Naive thymus-derived CD4-positive, alpha-beta T cell (primary cell): ENCODE data around the gene CSHL1. TPM values are rescaled to one million over a fixed set of nuclear protein-coding genes. Genes with fewer than 3 reads are reported as not detected.
"Not testable (repeated sequence)": the region's sequence is repeated elsewhere in the genome, so short reads cannot be mapped to it uniquely, and the experiment has no call there.

Experiments
- ATAC-seq: fragments of 150-1000 bp; cut with Tn5 transposase; 2 replicates; pipeline ENCODE4 v1.10.0; 2021; ENCODE audit warnings: mild to moderate bottlenecking, moderate library complexity
- CTCF ChIA-PET: fragments of 350-600 bp; sonication (Branson Sonifier 250); formaldehyde crosslinking; loops from one replicate; lab custom pipeline; 2021; ENCODE audit warnings: antibody characterized with exemption; lab: Charles Lee
- POLR2A ChIA-PET: fragments of 350-600 bp; sonication (Branson Sonifier 250); formaldehyde crosslinking; loops from one replicate; lab custom pipeline; 2021; ENCODE audit warnings: antibody characterized with exemption, inconsistent platforms; lab: Charles Lee
- DNase-seq, 9 donors: peaks; one replicate each; pipeline versions ENCODE4 v3.0.0 to v3.0.0-alpha.2; 2020 to 2022; ENCODE audit warnings: mixed read lengths in 1 of 9
- H3K27ac ChIP-seq: one replicate; pipeline ENCODE4 v1.7.0; 2013; ENCODE audit warnings: mild to moderate bottlenecking, low read depth, low read length, moderate library complexity
- H3K27me3 ChIP-seq, 2 donors: one replicate each; pipeline ENCODE4 v1.7.0; 2013; ENCODE audit warnings: low read length in 2 of 2, mild to moderate bottlenecking in 2 of 2, moderate library complexity in 2 of 2; ENCODE audit not compliant: control insufficient read depth in 2 of 2, insufficient read depth in 2 of 2
- H3K36me3 ChIP-seq, 3 experiments: 1 replicate in 2 of 3; 2 replicates in 1 of 3; pipeline ENCODE4 v1.7.0; 2013; ENCODE audit warnings: low read length in 3 of 3, mild to moderate bottlenecking in 3 of 3, moderate library complexity in 1 of 3; ENCODE audit not compliant: insufficient read depth in 3 of 3, control insufficient read depth in 2 of 3
- H3K4me1 ChIP-seq, 2 donors: one replicate each; pipeline ENCODE4 v1.7.0; 2013; ENCODE audit warnings: low read length in 2 of 2, mild to moderate bottlenecking in 2 of 2, moderate library complexity in 1 of 2; ENCODE audit not compliant: control insufficient read depth in 2 of 2, insufficient read depth in 2 of 2
- H3K4me3 ChIP-seq: 2 replicates; pipeline ENCODE4 v1.7.0; 2013; ENCODE audit warnings: mild to moderate bottlenecking, low read length
- H3K9me3 ChIP-seq, 3 experiments: 1 replicate in 2 of 3; 2 replicates in 1 of 3; pipeline ENCODE4 v1.7.0; 2013; ENCODE audit warnings: low read length in 3 of 3; ENCODE audit not compliant: control insufficient read depth in 2 of 3
- H3K27ac Mint-ChIP-seq, 9 donors: one replicate each; pipeline ENCODE4 v1.8.0; 2020 to 2022; ENCODE audit warnings: mixed read lengths in 9 of 9, mild to moderate bottlenecking in 8 of 9, moderate library complexity in 5 of 9, inconsistent platforms in 2 of 9
- H3K27me3 Mint-ChIP-seq, 5 donors: one replicate each; pipeline ENCODE4 v1.8.0; 2021 to 2022; ENCODE audit warnings: mixed read lengths in 5 of 5, mild to moderate bottlenecking in 1 of 5
- H3K36me3 Mint-ChIP-seq, 5 donors: one replicate each; pipeline ENCODE4 v1.8.0; 2020 to 2022; ENCODE audit warnings: mixed read lengths in 5 of 5, mild to moderate bottlenecking in 3 of 5, inconsistent platforms in 1 of 5
- H3K4me1 Mint-ChIP-seq, 7 donors: one replicate each; pipeline ENCODE4 v1.8.0; 2020 to 2022; ENCODE audit warnings: mixed read lengths in 7 of 7, mild to moderate bottlenecking in 3 of 7, inconsistent platforms in 1 of 7
- H3K4me3 Mint-ChIP-seq, 10 donors: one replicate each; pipeline ENCODE4 v1.8.0; 2020 to 2022; ENCODE audit warnings: mild to moderate bottlenecking in 10 of 10, mixed read lengths in 10 of 10, moderate library complexity in 6 of 10, inconsistent platforms in 2 of 10
- H3K9me3 Mint-ChIP-seq, 11 donors: one replicate each; pipeline ENCODE4 v1.8.0; 2020 to 2022; ENCODE audit warnings: mixed read lengths in 11 of 11, mild to moderate bottlenecking in 4 of 11, inconsistent platforms in 1 of 11, moderate library complexity in 1 of 11
- intact Hi-C, 2 donors: fragments of 100-400 bp; cut with micrococcal nuclease; formaldehyde crosslinking; loops; one replicate each; pipeline ENCODE4 v1.15.1; 2023
- polyA plus RNA-seq, 2 donors: library from polyadenylated mRNA; unstranded; fragments of 300-500 nt; fragmentation: Illumina TruSeq; gene quantifications; one replicate each; pipeline ENCODE4 v1.2.3, GENCODE V29; 2021
- total RNA-seq, 6 experiments: library from RNA in 5 of 6; stranded (reverse) in 5 of 6; gene quantifications; 1 replicate in 5 of 6; 2 replicates in 1 of 6; pipeline ENCODE4 v1.2.3 and lab custom pipeline; 2021 to 2026

The CSHL1 gene
- total and polyA plus RNA-seq, 7 experiments from 2014 or later: not detected

GRCh38 chr17:63925615-63926014, 14.6 kb upstream of the CSHL1 start:
- intact Hi-C loops: no loop called here
- Mint-ChIP-seq H3K36me3 (peaks cover 0 to 6% (median 0%) of the 10 kb centered on the region in 5 donors), H3K27ac (peak overlapping the region in 3 of 9 donors; percentile 15 to 55 (median 25)), H3K27me3 (peaks cover 0 to 4% (median 0%) of the 10 kb centered on the region in 5 donors), H3K4me1 (peaks cover 0 to 9% (median 2%) of the 10 kb centered on the region in 7 donors), H3K9me3 (no peaks in the 10 kb centered on the region), H3K4me3 (no peak overlapping the region)
- no peak for DNase-seq
- ChIA-PET POLR2A (interaction anchor here (0.7 kb wide), 1 partner anchor 154 kb away, joined by 6 read pairs; no protein-coding TSS in a partner anchor), CTCF (interaction anchor here (0.9 to 1.4 kb wide), 2 partner anchors 104 to 208 kb away, joined by 3 to 4 read pairs; no protein-coding TSS in a partner anchor)
- H3K9me3 ChIP-seq: no peaks in the 10 kb centered on the region
- H3K27ac ChIP-seq: no peak overlapping the region
- peaks cover under 1 to 2% of the 10 kb centered on the region in 2 donors for H3K4me1 ChIP-seq
- peak; percentile 37 for ATAC-seq
- no peaks in the 10 kb centered on the region for H3K27me3 ChIP-seq
- no peak overlapping the region for H3K4me3 ChIP-seq
- H3K36me3 ChIP-seq: peaks cover 0 to 28% (median 0%) of the 10 kb centered on the region in 3 experiments

DNA sequence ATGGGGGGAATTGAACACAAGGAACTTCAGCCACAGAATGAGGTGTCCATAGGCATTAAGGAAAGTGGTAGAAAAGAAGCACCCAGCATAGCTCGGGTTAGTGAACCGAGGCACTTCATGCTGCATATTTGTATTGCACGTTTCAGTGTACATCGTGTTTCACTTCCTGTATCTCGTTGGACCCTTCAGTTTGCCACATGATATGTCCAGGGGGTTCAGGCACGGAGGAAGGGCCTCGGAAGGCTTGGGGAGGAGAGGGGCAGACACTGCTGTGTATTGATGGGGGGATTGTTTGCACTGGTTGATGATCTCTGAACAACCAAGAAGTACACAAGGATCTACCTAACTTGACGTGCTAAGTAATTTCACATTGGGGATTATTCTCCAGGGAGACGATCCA, 11.3 kb upstream of the CSHL1 start:
- peak; percentile 14 for ATAC-seq
- H3K27ac Mint-ChIP-seq: peak overlapping the region in 1 of 9 donors; percentile 58
- H3K36me3 Mint-ChIP-seq, intact Hi-C loops, DNase-seq, H3K9me3 Mint-ChIP-seq, POLR2A ChIA-PET, H3K36me3 ChIP-seq, H3K27me3 Mint-ChIP-seq, H3K27me3 ChIP-seq, H3K4me3 Mint-ChIP-seq, H3K9me3 ChIP-seq, H3K4me1 Mint-ChIP-seq, H3K4me1 ChIP-seq, H3K27ac ChIP-seq, H3K4me3 ChIP-seq: not testable (repeated sequence)
- CTCF ChIA-PET: interaction anchor here (0.7 to 1.6 kb wide), 5 partner anchors 10 to 208 kb away, joined by 3 to 4 read pairs (median 3); partner anchors contain the start of genes CD79B and ICAM2

GRCh38 chr17:63920779-63921178, 9.7 kb upstream of the CSHL1 start:
- H3K9me3 Mint-ChIP-seq, H3K4me1 Mint-ChIP-seq, H3K27ac Mint-ChIP-seq, ATAC-seq, intact Hi-C loops, H3K4me1 ChIP-seq, H3K4me3 Mint-ChIP-seq, H3K36me3 Mint-ChIP-seq, DNase-seq, H3K4me3 ChIP-seq, H3K27ac ChIP-seq, H3K36me3 ChIP-seq, H3K27me3 ChIP-seq, H3K9me3 ChIP-seq: not testable (repeated sequence)
- POLR2A ChIA-PET: interaction anchor here (0.6 to 2.4 kb wide), 4 partner anchors 72 to 220 kb away, joined by 3 to 16 read pairs (median 6); partner anchors contain the start of gene ICAM2
- CTCF ChIA-PET: interaction anchor here (0.7 to 4.3 kb wide), 9 partner anchors 11 to 214 kb away, joined by 3 to 85 read pairs (median 17); partner anchors contain the start of genes CD79B and ERN1
- H3K27me3 Mint-ChIP-seq: peaks cover 0 to 11% (median 0%) of the 10 kb centered on the region in 5 donors

- H3K9me3 Mint-ChIP-seq, H3K36me3 Mint-ChIP-seq, H3K4me1 ChIP-seq, H3K36me3 ChIP-seq, H3K27ac ChIP-seq, H3K27me3 ChIP-seq, ATAC-seq, H3K4me3 ChIP-seq, intact Hi-C loops, H3K9me3 ChIP-seq, DNase-seq, H3K4me1 Mint-ChIP-seq, H3K4me3 Mint-ChIP-seq: not testable (repeated sequence)
- ChIA-PET CTCF (interaction anchor here (0.6 to 4.3 kb wide), 29 partner anchors 9 to 243 kb away, joined by 3 to 85 read pairs (median 7); partner anchors contain the start of genes CD79B, CSHL1, ERN1 and ICAM2), POLR2A (interaction anchor here (0.7 to 2.4 kb wide), 9 partner anchors 11 to 220 kb away, joined by 3 to 16 read pairs (median 5); partner anchors contain the start of gene ICAM2)
- H3K27ac Mint-ChIP-seq: peak overlapping the region in 4 of 9 donors; percentile 38 to 84 (median 52)
- peaks cover 0 to 16% (median 0%) of the 10 kb centered on the region in 5 donors for H3K27me3 Mint-ChIP-seq
Measured at GRCh38 chr17:63920050-63920449, 9.0 kb upstream of the CSHL1 start.

DNA sequence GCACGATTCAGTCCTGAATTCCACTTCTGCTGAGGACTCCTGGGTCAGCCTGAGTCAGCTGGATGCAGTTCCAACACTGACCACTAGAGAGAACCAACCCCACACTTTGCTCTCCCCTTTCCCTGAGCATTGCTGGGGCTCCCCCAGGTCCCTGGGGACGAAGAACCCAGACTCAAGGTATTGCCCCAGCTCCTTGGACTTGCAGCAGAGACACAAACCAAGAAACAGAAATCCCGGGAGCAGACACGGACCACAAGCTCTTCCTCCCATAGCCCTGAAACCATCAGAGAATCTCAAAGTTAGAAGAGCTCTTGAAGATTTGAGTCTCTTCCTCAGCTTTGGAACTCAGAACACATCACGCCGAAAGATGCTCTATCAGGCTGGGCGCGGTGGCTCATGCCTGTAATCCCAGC, 8.3 kb upstream of the CSHL1 start:
- no peaks in the 10 kb centered on the region for H3K36me3 Mint-ChIP-seq
- H3K4me1 ChIP-seq: peaks cover 0 to 4% of the 10 kb centered on the region in 2 donors
- no peak overlapping the region for H3K4me3 ChIP-seq
- intact Hi-C loops: loop anchor here (1.0 to 5.0 kb wide), 8 partner anchors 27 to 363 kb away; no protein-coding TSS in a partner anchor
- peaks cover 5 to 10% (median 9%) of the 10 kb centered on the region in 7 donors for H3K4me1 Mint-ChIP-seq
- CTCF ChIA-PET: interaction anchor here (0.6 to 4.3 kb wide), 35 partner anchors 8 to 243 kb away, joined by 3 to 85 read pairs (median 5); partner anchors contain the start of genes CD79B, CSHL1, ERN1 and ICAM2
- no peaks in the 10 kb centered on the region for H3K9me3 Mint-ChIP-seq
- H3K27ac ChIP-seq: no peak overlapping the region
- H3K27ac Mint-ChIP-seq: peak overlapping the region in 8 of 9 donors; percentile 3 to 86 (median 8)
- no peaks in the 10 kb centered on the region for H3K27me3 ChIP-seq
- peak; percentile 53 to 81 (median 68) for DNase-seq
- POLR2A ChIA-PET: interaction anchor here (0.7 to 2.4 kb wide), 9 partner anchors 11 to 226 kb away, joined by 3 to 16 read pairs (median 6); partner anchors contain the start of gene ICAM2
- H3K36me3 ChIP-seq: no peaks in the 10 kb centered on the region
- no peak overlapping the region for H3K4me3 Mint-ChIP-seq
- H3K27me3 Mint-ChIP-seq: peaks cover 0 to 16% (median 0%) of the 10 kb centered on the region in 5 donors
- ATAC-seq: peak; percentile 97
- no peaks in the 10 kb centered on the region for H3K9me3 ChIP-seq

DNA sequence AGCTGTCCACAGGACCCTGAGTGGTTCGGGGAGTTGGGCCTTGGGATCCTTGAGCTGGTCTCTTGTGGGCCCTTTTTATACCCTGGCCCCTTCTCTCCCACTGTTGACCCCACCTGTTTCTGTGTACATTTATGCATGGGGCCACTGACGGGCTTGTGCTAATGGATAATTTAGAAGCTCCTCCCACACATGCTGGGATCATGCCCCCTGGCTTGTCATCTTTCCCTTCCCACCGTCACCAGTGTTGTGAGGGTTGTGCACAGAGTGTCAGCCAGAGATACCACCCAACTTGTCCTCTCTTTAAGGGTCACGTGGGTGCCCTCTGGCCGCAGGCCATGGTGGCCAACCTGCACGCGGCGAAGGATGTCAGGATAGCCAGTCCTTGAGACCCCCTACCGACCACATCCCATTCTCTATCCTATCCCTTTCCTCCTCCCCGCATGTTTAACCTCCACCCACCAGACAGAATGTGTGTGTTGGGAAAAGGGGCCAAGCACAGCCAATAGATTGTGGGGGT, 7.8 kb upstream of the CSHL1 start, which contains the start of gene GH1:
GH1 (minus strand) TSS at position 51 of the 517 bp plus-strand sequence. CDS start 63 bp downstream, outside the sequence.
- H3K4me3 Mint-ChIP-seq, H3K4me3 ChIP-seq, H3K9me3 Mint-ChIP-seq, H3K4me1 Mint-ChIP-seq, H3K36me3 Mint-ChIP-seq, H3K27ac ChIP-seq, DNase-seq, ATAC-seq, H3K36me3 ChIP-seq, H3K27me3 ChIP-seq, H3K9me3 ChIP-seq, H3K4me1 ChIP-seq: not testable (repeated sequence)
- ChIA-PET CTCF (interaction anchor here (0.6 to 4.3 kb wide), 35 partner anchors 8 to 509 kb away, joined by 3 to 85 read pairs (median 5); partner anchors contain the start of genes CD79B, CSHL1, ERN1 and ICAM2), POLR2A (interaction anchor here (1.0 to 2.4 kb wide), 10 partner anchors 12 to 227 kb away, joined by 3 to 16 read pairs (median 5); partner anchors contain the start of gene ICAM2)
- peak within 1 kb of the TSS in 8 of 9 donors; percentile 3 to 86 (median 33) for H3K27ac Mint-ChIP-seq
- intact Hi-C loops: loop anchor here (1.0 to 5.0 kb wide), 8 partner anchors 27 to 363 kb away; no protein-coding TSS in a partner anchor
- peaks cover 0 to 16% (median 0%) of the 10 kb centered on the region in 5 donors for H3K27me3 Mint-ChIP-seq
